HG03442 (cell line): ENCODE results near the gene OSBP2.

Experiments used
- ATAC-seq: cut with Tn5 transposase; IDR thresholded peaks from one replicate; pipeline ENCODE4 v1.9.1; 2021; ENCODE audit warnings: mild to moderate bottlenecking, moderate library complexity; ENCODE audit not compliant: unreplicated experiment

The OSBP2 gene

GRCh38 chr22:30804626-30805025 is 110.0 kb downstream of the OSBP2 start:
- no peak for ATAC-seq

GRCh38 chr22:30806391-30806861 is 111.8 kb downstream of the OSBP2 start:
- ATAC-seq, result no peak

GRCh38 chr22:30809086-30809485 is 114.4 kb downstream of the OSBP2 start:
- ATAC-seq, result no peak

GRCh38 chr22:30810105-30810504 is 115.4 kb downstream of the OSBP2 start:
- no peak for ATAC-seq

GRCh38 chr22:30813936-30814335 is 119.3 kb downstream of the OSBP2 start:
- no peak for ATAC-seq

- no peak for ATAC-seq
Observed at GRCh38 chr22:30816413-30816812, 121.7 kb downstream of the OSBP2 start.

GRCh38 chr22:30821381-30821780 is 126.7 kb downstream of the OSBP2 start:
- no peak for ATAC-seq

GRCh38 chr22:30821863-30822215 is 127.2 kb downstream of the OSBP2 start:
- no peak for ATAC-seq

- ATAC-seq, result no peak
Observed at GRCh38 chr22:30822216-30823014, 127.7 kb downstream of the OSBP2 start.

GRCh38 chr22:30823015-30823370 is 128.3 kb downstream of the OSBP2 start:
- no peak for ATAC-seq

GRCh38 chr22:30824096-30824495 is 129.4 kb downstream of the OSBP2 start:
- ATAC-seq, result no peak

- ATAC-seq, result no peak
Observed at GRCh38 chr22:30824711-30825110, 130.0 kb downstream of the OSBP2 start.

GRCh38 chr22:30825711-30826505 is 131.2 kb downstream of the OSBP2 start:
- no peak for ATAC-seq

- no peak for ATAC-seq
Observed at GRCh38 chr22:30826670-30827355, 132.1 kb downstream of the OSBP2 start.

- no peak for ATAC-seq
Observed at GRCh38 chr22:30827646-30828045, 133.0 kb downstream of the OSBP2 start.

GRCh38 chr22:30828187-30829155 is 133.8 kb downstream of the OSBP2 start:
- ATAC-seq, result no peak

- ATAC-seq, result no peak
Observed at GRCh38 chr22:30829901-30830550, 135.4 kb downstream of the OSBP2 start.

GRCh38 chr22:30830907-30831306 is 136.2 kb downstream of the OSBP2 start:
- no peak for ATAC-seq

- no peak for ATAC-seq
Observed at GRCh38 chr22:30832407-30832987, 137.8 kb downstream of the OSBP2 start.

GRCh38 chr22:30833322-30833721 is 138.6 kb downstream of the OSBP2 start:
- no peak for ATAC-seq
